T-helper 2 cell treated with Interferon-gamma antibody and Interleukin-4, amounts not matched to agents 100 ng/mL and 5 ng/mL, for 36 hours (primary cell): ENCODE measurements around the gene LILRA1. TPM values are rescaled to one million over a fixed set of nuclear protein-coding genes. Genes with fewer than 3 reads are reported as not detected.
"Not testable (repeated sequence)": the region's sequence is repeated elsewhere in the genome, so short reads cannot be mapped to it uniquely, and the experiment has no call there.

Source experiments
- intact Hi-C: fragments of 100-400 bp; cut with micrococcal nuclease; formaldehyde crosslinking; loops from one replicate; pipeline ENCODE4 v1.15.1; 2023
- total RNA-seq: library from RNA; stranded (reverse); gene quantifications from 2 replicates; pipeline ENCODE4 v1.2.3, GENCODE V29; 2022

LILRA1 gene
- total RNA-seq = not detected in 2 replicates

- intact Hi-C loops = not testable (repeated sequence)
Observed at GRCh38 chr19:54593445-54593844, at the start of gene LILRA1. TSS of gene LILRA1 (plus strand) at chr19:54593632. CDS start at chr19:54594245, 613 bp downstream.

DNA sequence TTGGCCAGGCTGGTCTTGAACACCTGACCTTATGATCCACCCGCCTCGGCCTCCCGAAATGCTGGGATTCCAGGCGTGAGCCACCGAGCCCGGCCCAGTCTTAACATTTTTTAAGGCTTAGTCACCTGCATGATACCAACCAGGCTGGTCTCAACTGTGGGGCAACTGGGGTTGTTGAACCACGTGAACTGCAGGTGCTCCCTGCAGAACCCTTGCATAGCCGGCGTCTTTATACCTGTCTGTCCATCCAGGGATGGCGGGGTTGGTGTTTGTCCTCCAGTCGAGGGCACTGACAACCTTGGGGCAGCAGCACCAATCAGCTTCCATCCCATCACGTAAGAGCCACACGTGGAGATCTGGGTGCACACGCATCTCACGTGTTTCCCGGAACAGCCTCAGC is 44.6 kb upstream of the LILRA1 start:
- intact Hi-C loops = no loop called here

GRCh38 chr19:54549224-54549623 is 44.2 kb upstream of the LILRA1 start:
- intact Hi-C loops = no loop called here

- intact Hi-C loops = no loop called here
Observed at GRCh38 chr19:54551293-54551692, 42.1 kb upstream of the LILRA1 start.

DNA sequence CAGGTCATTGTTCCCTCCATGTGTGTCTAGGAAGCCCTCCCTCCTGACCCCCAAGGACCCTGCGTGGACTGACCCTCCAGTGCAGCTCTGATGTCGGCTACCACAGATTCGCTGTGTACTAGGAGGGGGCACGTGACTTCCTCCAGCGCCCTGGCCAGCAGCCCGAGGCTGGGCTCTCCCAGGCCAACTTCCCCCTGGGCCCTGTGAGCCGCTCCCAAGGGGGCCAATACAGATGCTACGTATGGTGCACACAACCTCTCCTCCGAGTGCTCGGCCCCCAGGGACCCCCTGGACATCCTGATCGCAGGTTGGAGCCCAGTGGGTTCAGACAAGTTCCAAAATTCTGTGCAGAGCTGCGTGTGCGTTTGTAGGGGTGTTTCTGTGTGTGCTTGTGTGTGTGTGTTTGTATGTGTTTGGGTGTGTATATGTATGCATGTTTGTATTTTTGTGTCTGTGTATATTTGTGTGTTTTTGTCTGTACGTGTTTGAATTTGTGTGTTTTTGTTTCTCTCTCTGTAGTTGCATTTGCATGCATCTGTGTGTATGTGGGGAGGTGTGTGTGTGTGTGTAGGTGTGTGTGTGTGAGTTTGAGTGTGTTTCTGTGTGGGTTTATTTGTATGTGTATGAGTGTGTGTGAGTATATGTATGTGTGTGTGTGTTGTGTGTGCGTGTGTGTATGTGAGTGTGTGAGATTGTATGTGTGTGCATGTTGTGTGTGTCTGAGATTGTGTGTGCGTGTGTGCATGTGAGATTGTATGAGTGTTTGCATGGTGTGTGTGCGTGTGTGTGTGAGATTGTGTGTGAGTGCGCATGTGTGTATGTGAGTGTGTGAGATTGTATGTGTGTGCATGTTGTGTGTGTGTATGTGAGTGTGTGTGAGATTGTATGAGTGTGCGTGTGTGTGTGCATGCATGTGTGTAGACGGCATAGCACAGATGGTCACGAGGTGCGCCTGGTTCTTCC is 41.2 kb upstream of the LILRA1 start:
- intact Hi-C loops = no loop called here

GRCh38 chr19:54552913-54553310 is 40.5 kb upstream of the LILRA1 start:
- intact Hi-C loops = no loop called here

GRCh38 chr19:54554006-54554405 is 39.4 kb upstream of the LILRA1 start:
- intact Hi-C loops = no loop called here

DNA sequence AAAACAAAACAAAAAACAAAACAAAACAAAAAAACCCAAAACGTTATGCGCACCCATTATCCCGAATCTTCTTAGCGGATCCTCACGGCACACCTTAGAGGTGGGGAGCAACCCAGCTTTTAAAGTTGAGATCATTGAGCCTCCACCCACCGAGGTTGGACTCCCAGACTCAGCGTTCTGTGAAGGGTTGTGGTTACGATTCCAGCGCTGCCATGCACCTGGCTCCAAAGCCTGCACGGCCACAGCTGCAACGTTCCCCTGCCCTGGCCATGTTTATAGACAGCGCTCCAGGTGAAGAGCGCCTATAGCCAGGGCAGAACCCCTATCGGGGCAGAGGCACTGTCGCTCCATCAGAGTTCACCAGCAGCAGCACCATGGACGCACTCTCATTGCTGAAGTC is 38.5 kb upstream of the LILRA1 start:
- intact Hi-C loops = no loop called here

- intact Hi-C loops = no loop called here
Observed at GRCh38 chr19:54556194-54556593, 37.2 kb upstream of the LILRA1 start.

DNA sequence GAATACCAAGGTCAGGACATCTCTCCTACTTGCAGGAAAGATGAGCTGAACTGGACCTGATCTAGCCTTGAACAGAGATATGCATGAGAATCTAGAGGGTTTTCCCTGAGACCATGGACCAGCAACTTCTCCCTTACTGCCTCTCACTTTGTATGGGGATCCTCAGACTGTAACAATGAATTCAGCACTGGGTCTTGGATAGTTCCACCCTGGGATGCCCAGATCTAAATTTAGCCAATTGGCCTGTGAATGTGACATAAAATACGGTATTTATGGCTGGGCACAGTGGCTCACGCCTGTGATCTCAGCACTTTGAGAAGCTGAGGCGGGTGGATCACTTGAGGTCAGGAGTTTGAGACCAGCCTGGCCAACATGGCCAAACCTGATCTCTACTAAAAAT is 35.1 kb upstream of the LILRA1 start:
- intact Hi-C loops = no loop called here

GRCh38 chr19:54560881-54561385 is 32.5 kb upstream of the LILRA1 start:
- intact Hi-C loops = no loop called here

DNA sequence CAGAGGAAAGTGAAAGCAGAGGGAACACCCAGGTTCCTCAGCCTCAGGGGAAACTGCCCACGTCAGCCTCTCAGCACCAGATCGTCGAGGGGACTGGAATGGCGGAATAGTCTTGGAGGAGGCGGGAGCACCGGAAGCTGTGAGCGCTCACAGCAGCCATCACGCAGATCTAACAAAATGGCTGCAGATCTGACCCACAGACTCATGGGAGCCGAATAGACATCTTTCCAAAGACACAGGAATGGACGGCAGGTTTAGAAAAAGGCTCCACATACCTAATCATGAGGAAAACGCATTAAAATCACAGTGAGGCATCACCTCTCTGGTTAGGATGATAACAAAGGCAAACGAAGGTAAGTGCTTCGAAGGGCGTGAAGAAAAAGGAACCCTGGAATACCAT is 31.6 kb upstream of the LILRA1 start:
- intact Hi-C loops = no loop called here

DNA sequence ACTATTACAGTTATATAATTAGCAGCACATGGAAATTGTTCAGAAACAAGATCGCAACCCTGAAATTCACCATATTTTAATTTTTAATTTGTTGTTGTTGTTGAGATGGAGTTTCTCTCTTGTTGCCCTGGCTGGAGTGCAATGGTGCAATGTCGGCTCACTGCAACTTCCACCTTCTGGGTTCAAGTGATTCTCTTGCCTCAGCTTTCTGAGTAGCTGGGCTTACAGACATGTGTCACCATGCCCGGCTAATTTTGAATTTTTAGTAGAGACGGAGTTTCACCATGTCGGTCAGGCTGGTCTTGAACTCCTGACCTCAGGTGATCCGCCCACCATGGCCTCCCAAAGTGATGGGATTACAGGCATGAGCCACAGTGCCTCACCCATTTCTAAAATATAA is 30.2 kb upstream of the LILRA1 start:
- intact Hi-C loops = not testable (repeated sequence)

DNA sequence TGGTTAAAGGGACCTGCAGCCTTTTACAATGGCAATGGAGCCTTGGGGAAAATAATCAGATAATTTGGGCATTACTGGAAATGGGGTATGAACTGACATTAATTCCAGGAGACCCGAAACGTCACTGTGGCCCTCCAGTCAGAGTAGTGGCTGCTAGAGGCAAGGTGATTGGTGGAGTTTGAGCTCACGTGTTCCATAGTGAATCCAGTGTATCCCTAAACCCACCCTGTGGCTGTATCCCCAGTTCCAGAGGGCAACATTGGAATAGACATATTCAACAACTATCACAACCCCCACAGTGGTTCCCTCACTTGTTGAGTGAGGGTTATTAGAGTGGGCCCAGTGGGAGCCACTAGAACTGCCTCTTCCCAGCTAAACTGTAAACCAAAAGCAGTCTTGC is 23.1 kb upstream of the LILRA1 start:
- intact Hi-C loops = no loop called here

GRCh38 chr19:54571715-54572615 is 21.5 kb upstream of the LILRA1 start:
- intact Hi-C loops = not testable (repeated sequence)

DNA sequence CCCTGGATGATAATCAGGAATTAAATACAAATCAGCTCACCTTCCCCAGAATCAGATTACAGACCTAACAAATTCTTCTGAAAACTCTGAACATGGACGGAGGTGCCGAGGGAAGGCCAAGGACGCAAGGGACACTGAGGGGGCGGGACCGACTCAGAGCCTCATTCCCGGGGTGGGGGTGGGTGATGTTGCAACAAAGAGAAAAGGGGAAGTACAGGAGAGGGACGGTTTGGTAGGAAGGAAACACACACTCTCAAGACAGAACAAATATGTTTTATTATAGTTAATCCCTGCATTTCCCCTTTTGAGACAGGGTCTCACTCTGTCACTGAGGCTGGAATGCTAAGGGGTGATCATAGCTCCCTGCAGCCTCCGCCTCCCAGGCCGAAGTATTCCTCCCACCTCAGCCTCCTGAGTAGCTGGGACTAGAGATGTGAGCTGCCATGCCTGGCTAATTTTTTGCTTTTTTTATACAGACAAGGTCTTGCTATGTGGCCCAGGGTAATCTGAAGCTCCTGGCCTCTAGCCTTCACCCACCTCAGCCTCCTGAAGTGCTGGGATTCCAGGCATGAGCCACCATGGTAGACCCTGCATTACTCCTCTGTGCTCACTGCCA is 20.6 kb upstream of the LILRA1 start:
- intact Hi-C loops = no loop called here

- intact Hi-C loops = no loop called here
Observed at GRCh38 chr19:54573330-54573872, 20.0 kb upstream of the LILRA1 start, which contains the start of gene LILRA2. TSS of gene LILRA2 (plus strand) at chr19:54573790. CDS start at chr19:54573879, 89 bp downstream.

DNA sequence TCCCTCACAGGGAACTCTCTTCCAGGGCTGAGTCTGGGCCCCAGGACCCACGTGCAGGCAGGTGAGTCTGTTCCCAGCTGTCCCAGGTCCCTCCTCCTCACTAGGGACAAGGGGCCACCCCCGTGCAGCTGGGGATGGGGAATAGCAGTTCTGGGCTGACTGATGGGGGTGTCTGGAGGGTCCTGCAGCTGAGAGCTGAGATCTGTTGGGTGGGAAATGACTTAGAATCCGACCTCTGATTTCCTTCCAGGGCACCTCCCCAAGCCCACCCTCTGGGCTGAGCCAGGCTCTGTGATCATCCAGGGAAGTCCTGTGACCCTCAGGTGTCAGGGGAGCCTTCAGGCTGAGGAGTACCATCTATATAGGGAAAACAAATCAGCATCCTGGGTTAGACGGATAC is 19.4 kb upstream of the LILRA1 start:
- intact Hi-C loops = no loop called here

GRCh38 chr19:54574527-54575056 is 18.8 kb upstream of the LILRA1 start:
- intact Hi-C loops = no loop called here

GRCh38 chr19:54575205-54575604 is 18.2 kb upstream of the LILRA1 start:
- intact Hi-C loops = not testable (repeated sequence)
